ENCODE measurements around the gene PGM5.
"Not testable (repeated sequence)": the region's sequence is repeated elsewhere in the genome, so short reads cannot be mapped to it uniquely, and the experiment has no call there.

Gene PGM5

GRCh38 chr9:68356380-68357118, at the start of gene PGM5:
Gene PGM5, plus strand, starts transcription at chr9:68356611. Its CDS starts 517 bp downstream, at chr9:68357128.
- DNase-seq (ENCODE audit: low spot score) = not testable (repeated sequence)

- DNase-seq (ENCODE audit: low spot score) = not testable (repeated sequence)
These were observed 49.3 kb upstream of the PGM5 start for GRCh38 chr9:68307127-68307526.

- not testable (repeated sequence) for DNase-seq (ENCODE audit: low spot score)
These were observed 48.8 kb upstream of the PGM5 start for GRCh38 chr9:68307654-68308053.

- DNase-seq (ENCODE audit: low spot score) = not testable (repeated sequence)
These were observed 45.2 kb upstream of the PGM5 start for GRCh38 chr9:68311208-68311607.

GRCh38 chr9:68318209-68318608, 38.2 kb upstream of the PGM5 start:
- DNase-seq (ENCODE audit: low spot score) = not testable (repeated sequence)

- DNase-seq (ENCODE audit: low spot score) = not testable (repeated sequence)
These were observed 32.7 kb upstream of the PGM5 start for GRCh38 chr9:68323749-68324148.

GRCh38 chr9:68324518-68324917, 31.9 kb upstream of the PGM5 start:
- not testable (repeated sequence) for DNase-seq (ENCODE audit: low spot score)

GRCh38 chr9:68329106-68329505, 27.3 kb upstream of the PGM5 start:
- DNase-seq (ENCODE audit: low spot score) = not testable (repeated sequence)

- DNase-seq (ENCODE audit: low spot score) = not testable (repeated sequence)
These were observed 25.8 kb upstream of the PGM5 start for GRCh38 chr9:68330531-68331173.

- DNase-seq (ENCODE audit: low spot score) = not testable (repeated sequence)
These were observed 24.3 kb upstream of the PGM5 start for GRCh38 chr9:68332122-68332521.

GRCh38 chr9:68335935-68336334, 20.5 kb upstream of the PGM5 start:
- DNase-seq (ENCODE audit: low spot score) = not testable (repeated sequence)

GRCh38 chr9:68336639-68337339, 19.6 kb upstream of the PGM5 start:
- not testable (repeated sequence) for DNase-seq (ENCODE audit: low spot score)

GRCh38 chr9:68338000-68338399, 18.4 kb upstream of the PGM5 start:
- DNase-seq (ENCODE audit: low spot score) = not testable (repeated sequence)

- DNase-seq (ENCODE audit: low spot score) = not testable (repeated sequence)
These were observed 14.0 kb upstream of the PGM5 start for GRCh38 chr9:68342265-68343025.

- not testable (repeated sequence) for DNase-seq (ENCODE audit: low spot score)
These were observed 13.2 kb upstream of the PGM5 start for GRCh38 chr9:68343242-68343641.

GRCh38 chr9:68343992-68344391, 12.4 kb upstream of the PGM5 start:
- DNase-seq (ENCODE audit: low spot score) = not testable (repeated sequence)

- DNase-seq (ENCODE audit: low spot score) = not testable (repeated sequence)
These were observed 4.7 kb upstream of the PGM5 start for GRCh38 chr9:68351689-68352088.

GRCh38 chr9:68355993-68356379, 425 bp upstream of the PGM5 start:
- not testable (repeated sequence) for DNase-seq (ENCODE audit: low spot score)

GRCh38 chr9:68357119-68357714, 806 bp downstream of the PGM5 start:
- DNase-seq (ENCODE audit: low spot score) = not testable (repeated sequence)

- peak; percentile 19 for DNase-seq (ENCODE audit: low spot score)
These were observed 10.6 kb downstream of the PGM5 start for GRCh38 chr9:68366933-68367547.

- DNase-seq (ENCODE audit: low spot score) = not testable (repeated sequence)
These were observed 19.4 kb downstream of the PGM5 start for GRCh38 chr9:68375789-68376188.

Data from pons (tissue), 1 donor.